CD4-positive, alpha-beta T cell (primary cell): ENCODE measurements around the gene RPL27A. TPM values are rescaled to one million over a fixed set of nuclear protein-coding genes. Genes with fewer than 3 reads are reported as not detected.

Source experiments
- ATAC-seq: fragments of 200-7000 bp; cut with Tn5 transposase; one replicate; pipeline ENCODE4 v1.10.0; 2022; ENCODE audit warnings: mild to moderate bottlenecking; ENCODE audit not compliant: poor library complexity
- CTCF ChIA-PET: fragments of 350-600 bp; sonication (Branson Sonifier 250); formaldehyde crosslinking; loops from one replicate; lab custom pipeline; 2021; ENCODE audit warnings: antibody characterized with exemption, inconsistent platforms; lab: Charles Lee
- POLR2A ChIA-PET: fragments of 350-600 bp; sonication (Branson Sonifier 250); formaldehyde crosslinking; loops from one replicate; lab custom pipeline; 2021; ENCODE audit warnings: antibody characterized with exemption, inconsistent platforms; lab: Charles Lee
- DNase-seq, 14 experiments: peaks; one replicate each; pipeline ENCODE4 v3.0.0-alpha.2; 2013 to 2020; ENCODE audit warnings: mixed read lengths in 2 of 14
- H3K27ac ChIP-seq, 2 donors: one replicate each; pipeline versions ENCODE4 v1.5.1 to v1.7.0; 2013; ENCODE audit warnings: low read length in 2 of 2, low read depth in 1 of 2, mild to moderate bottlenecking in 1 of 2
- H3K27me3 ChIP-seq, 2 experiments: 1 replicate in 1 of 2; 2 replicates in 1 of 2; pipeline versions ENCODE4 v1.6.1 to v1.7.0; 2013; ENCODE audit warnings: low read length in 2 of 2, control low read depth in 1 of 2, mild to moderate bottlenecking in 1 of 2, moderate library complexity in 1 of 2; ENCODE audit not compliant: insufficient read depth in 2 of 2, control insufficient read depth in 1 of 2
- H3K36me3 ChIP-seq: one replicate; pipeline ENCODE4 v1.6.1; 2013; ENCODE audit warnings: low read length, control low read depth; ENCODE audit not compliant: insufficient read depth
- H3K4me1 ChIP-seq: one replicate; pipeline ENCODE4 v1.6.1; 2013; ENCODE audit warnings: low read length, control low read depth; ENCODE audit not compliant: insufficient read depth
- H3K4me3 ChIP-seq: one replicate; pipeline ENCODE4 v1.5.1; 2013; ENCODE audit warnings: mild to moderate bottlenecking, low read length, moderate library complexity
- H3K9me3 ChIP-seq, 2 experiments: 1 replicate in 1 of 2; 2 replicates in 1 of 2; pipeline versions ENCODE4 v1.6.1 to v1.7.0; 2013; ENCODE audit warnings: low read length in 2 of 2, mild to moderate bottlenecking in 2 of 2, control low read depth in 1 of 2, moderate library complexity in 1 of 2; ENCODE audit not compliant: control insufficient read depth in 1 of 2, insufficient read depth in 1 of 2
- H3K27ac Mint-ChIP-seq: one replicate; pipeline ENCODE4 v1.8.0; 2020; ENCODE audit warnings: mixed read lengths
- H3K27me3 Mint-ChIP-seq: one replicate; pipeline ENCODE4 v1.8.0; 2021; ENCODE audit warnings: mixed read lengths
- H3K36me3 Mint-ChIP-seq: one replicate; pipeline ENCODE4 v1.8.0; 2021; ENCODE audit warnings: low read depth, mixed read lengths
- H3K4me1 Mint-ChIP-seq: one replicate; pipeline ENCODE4 v1.8.0; 2021; ENCODE audit warnings: low read depth, mixed read lengths
- H3K4me3 Mint-ChIP-seq: one replicate; pipeline ENCODE4 v1.8.0; 2020; ENCODE audit warnings: mild to moderate bottlenecking, mixed read lengths
- H3K9me3 Mint-ChIP-seq: one replicate; pipeline ENCODE4 v1.8.0; 2020; ENCODE audit warnings: mixed read lengths
- intact Hi-C, 2 experiments: fragments of 100-400 bp; cut with DNase I in 1 of 2; cut with micrococcal nuclease in 1 of 2; formaldehyde crosslinking; loops; one replicate each; pipeline versions ENCODE4 v1.15.1 to v1.9.0; 2023 to 2025; cut with DNase I, micrococcal nuclease
- total RNA-seq, 174 experiments: library from RNA in 2 of 174; stranded (reverse) in 2 of 174; gene quantifications; one replicate each; pipeline ENCODE4 v1.2.3 and lab custom pipeline; 2021 to 2026
- TF ChIP-seq, protein P1 (sequence below): fragments of 200-600 bp; IDR thresholded peaks from one replicate; pipeline ENCODE4 v1.8.0; 2022; ENCODE audit warnings: antibody characterized with exemption, mild to moderate bottlenecking

Gene RPL27A
- total RNA-seq, 2 experiments from 2014 or later: 1,667 to 1,721 TPM

DNA sequence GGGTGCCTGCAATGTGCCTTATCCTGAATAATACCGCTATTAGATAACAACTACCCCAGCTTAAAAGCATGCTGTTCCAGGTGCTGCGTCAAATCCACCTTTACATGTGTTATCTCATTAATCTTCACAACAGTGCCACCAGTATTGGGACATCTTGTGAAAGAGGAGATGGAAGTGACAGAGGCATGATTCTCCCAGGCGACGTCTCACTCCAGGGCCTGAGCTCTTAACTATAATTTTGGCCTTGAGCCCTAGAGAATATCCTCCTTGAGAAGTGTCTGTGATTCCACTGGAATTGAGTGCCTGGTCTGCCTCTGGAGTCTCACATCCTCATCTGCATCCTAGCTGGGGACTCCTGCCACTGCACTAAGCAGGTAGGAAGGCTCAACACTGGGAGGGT is 43.8 kb downstream of the RPL27A start:
- no peak for DNase-seq
- Mint-ChIP-seq H3K36me3 (no peaks in the 10 kb centered on the region), H3K4me1 (no peaks in the 10 kb centered on the region), H3K9me3 (no peaks in the 10 kb centered on the region), H3K27ac (no peak overlapping the region), H3K27me3 (peaks cover 5% of the 10 kb centered on the region), H3K4me3 (no peak overlapping the region)
- no peaks in the 10 kb centered on the region for H3K4me1 ChIP-seq
- no peak overlapping the region for H3K27ac ChIP-seq
- H3K9me3 ChIP-seq: no peaks in the 10 kb centered on the region
- H3K36me3 ChIP-seq: no peaks in the 10 kb centered on the region
- no peaks in the 10 kb centered on the region for H3K27me3 ChIP-seq
- intact Hi-C loops: no loop called here
- TF ChIP-seq, protein P1, sequence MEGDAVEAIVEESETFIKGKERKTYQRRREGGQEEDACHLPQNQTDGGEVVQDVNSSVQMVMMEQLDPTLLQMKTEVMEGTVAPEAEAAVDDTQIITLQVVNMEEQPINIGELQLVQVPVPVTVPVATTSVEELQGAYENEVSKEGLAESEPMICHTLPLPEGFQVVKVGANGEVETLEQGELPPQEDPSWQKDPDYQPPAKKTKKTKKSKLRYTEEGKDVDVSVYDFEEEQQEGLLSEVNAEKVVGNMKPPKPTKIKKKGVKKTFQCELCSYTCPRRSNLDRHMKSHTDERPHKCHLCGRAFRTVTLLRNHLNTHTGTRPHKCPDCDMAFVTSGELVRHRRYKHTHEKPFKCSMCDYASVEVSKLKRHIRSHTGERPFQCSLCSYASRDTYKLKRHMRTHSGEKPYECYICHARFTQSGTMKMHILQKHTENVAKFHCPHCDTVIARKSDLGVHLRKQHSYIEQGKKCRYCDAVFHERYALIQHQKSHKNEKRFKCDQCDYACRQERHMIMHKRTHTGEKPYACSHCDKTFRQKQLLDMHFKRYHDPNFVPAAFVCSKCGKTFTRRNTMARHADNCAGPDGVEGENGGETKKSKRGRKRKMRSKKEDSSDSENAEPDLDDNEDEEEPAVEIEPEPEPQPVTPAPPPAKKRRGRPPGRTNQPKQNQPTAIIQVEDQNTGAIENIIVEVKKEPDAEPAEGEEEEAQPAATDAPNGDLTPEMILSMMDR: no peak
- ChIA-PET CTCF (no interaction called here), POLR2A (no interaction called here)
- no peak overlapping the region for H3K4me3 ChIP-seq
- no peak for ATAC-seq

DNA sequence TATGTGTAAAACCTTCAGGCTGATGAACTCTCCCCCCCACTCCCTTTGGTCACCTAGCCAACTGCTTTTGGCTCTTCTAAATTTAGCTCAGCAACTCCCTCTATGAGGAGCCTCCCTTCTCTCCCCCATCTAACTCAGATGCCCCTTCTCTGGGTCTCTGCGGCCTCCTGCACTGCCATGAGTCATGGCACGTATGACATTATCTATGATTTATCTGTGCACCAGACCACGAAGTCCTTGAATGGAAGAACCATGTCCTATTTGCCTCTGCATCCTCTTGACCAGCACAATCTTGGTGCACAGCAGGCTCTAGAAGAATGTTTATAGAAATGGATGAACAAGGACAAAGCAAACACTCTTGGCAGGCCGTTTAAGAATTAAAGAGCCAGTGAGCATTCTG is 46.0 kb downstream of the RPL27A start:
- Histone ChIP-seq H3K36me3 (no peaks in the 10 kb centered on the region), H3K27me3 (no peaks in the 10 kb centered on the region), H3K27ac (no peak overlapping the region), H3K9me3 (no peaks in the 10 kb centered on the region), H3K4me3 (no peak overlapping the region), H3K4me1 (no peaks in the 10 kb centered on the region)
- no peak for DNase-seq
- H3K27ac Mint-ChIP-seq: no peak overlapping the region
- peaks cover 5% of the 10 kb centered on the region for H3K27me3 Mint-ChIP-seq
- intact Hi-C loops: no loop called here
- TF ChIP-seq, protein P1: no peak
- no peaks in the 10 kb centered on the region for H3K36me3 Mint-ChIP-seq
- no peak overlapping the region for H3K4me3 Mint-ChIP-seq
- POLR2A ChIA-PET: no interaction called here
- H3K9me3 Mint-ChIP-seq: no peaks in the 10 kb centered on the region
- no peaks in the 10 kb centered on the region for H3K4me1 Mint-ChIP-seq
- CTCF ChIA-PET: no interaction called here
- ATAC-seq: no peak

DNA sequence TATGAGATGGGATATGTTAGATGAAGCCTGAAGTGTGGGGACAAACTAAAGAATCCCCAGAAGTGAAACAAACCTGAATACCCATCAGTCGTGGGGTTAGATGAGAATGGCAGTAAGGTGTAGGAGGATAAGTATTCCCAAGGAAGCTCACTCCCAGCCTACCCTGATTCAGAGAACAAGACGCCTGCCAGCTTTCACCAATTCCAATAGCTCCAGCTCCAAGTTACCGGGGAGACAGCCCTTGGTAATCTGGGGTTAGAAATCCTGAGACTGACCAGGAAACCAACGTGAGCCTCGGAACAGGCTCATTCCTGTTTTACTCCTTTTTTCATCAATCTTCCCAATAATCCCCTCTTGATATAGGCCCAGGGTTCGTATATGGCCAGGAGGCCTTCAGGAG is 46.5 kb downstream of the RPL27A start:
- H3K36me3 ChIP-seq: no peaks in the 10 kb centered on the region
- H3K36me3 Mint-ChIP-seq: no peaks in the 10 kb centered on the region
- intact Hi-C loops: no loop called here
- no peak for DNase-seq
- ATAC-seq: no peak
- no peak overlapping the region for H3K4me3 ChIP-seq
- H3K9me3 Mint-ChIP-seq: no peaks in the 10 kb centered on the region
- TF ChIP-seq, protein P1: no peak
- no peaks in the 10 kb centered on the region for H3K9me3 ChIP-seq
- POLR2A ChIA-PET: no interaction called here
- H3K4me1 ChIP-seq: no peaks in the 10 kb centered on the region
- no peaks in the 10 kb centered on the region for H3K27me3 ChIP-seq
- no peak overlapping the region for H3K27ac Mint-ChIP-seq
- peaks cover 5% of the 10 kb centered on the region for H3K27me3 Mint-ChIP-seq
- no peak overlapping the region for H3K4me3 Mint-ChIP-seq
- CTCF ChIA-PET: no interaction called here
- H3K27ac ChIP-seq: no peak overlapping the region
- H3K4me1 Mint-ChIP-seq: no peaks in the 10 kb centered on the region
